Activated CD8-positive, alpha-beta memory T cell treated with anti-CD3 and anti-CD28 coated beads, Interleukin-2, amount 50 U/mL, for 1 hour (primary cell): Measurements from ENCODE around the gene GLCCI1.

ENCODE experiments used
- DNase-seq: peaks from one replicate; pipeline ENCODE4 v3.0.0-alpha.2; 2020; ENCODE audit errors: extremely low read depth

The GLCCI1 gene

DNA sequence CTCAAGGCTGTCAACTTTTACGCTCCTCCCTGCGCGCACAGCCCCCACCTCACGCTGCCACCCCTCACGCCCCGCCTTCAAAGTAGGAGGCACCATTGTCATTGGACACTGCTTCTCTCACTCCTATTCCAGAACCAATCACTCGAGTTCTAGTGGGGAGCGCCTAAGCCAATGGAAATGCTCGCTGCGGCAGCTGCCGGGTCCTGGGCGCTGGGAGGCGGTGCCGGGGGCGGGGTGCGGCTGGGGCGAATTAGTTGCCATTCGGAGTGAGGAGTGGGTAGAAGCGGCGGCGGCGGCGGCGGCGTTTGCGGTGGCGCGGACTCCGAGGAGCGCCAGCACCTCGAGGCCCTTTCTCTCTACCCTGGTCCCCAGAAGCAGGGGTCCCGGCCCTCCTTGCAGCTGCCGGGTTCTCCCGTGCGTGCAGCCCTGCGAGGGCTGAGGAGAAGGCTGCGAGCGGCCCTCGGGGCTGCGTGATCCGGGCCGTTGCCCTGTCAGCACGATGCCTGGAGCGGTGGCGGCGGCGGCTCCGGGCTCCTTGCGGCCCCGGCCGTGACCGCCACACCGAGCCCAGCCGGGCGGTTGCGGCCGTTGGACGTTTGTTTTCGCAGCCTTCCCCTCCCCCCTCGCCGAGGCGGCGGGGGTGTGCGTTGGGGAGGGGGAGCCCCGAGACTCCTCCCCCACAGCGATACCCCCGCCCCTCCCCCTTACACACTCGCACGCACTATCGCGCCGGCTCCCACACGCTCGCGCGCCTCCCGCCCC is at the start of gene GLCCI1:
GLCCI1 (plus strand) TSS at position 253 of the 762 bp plus-strand sequence. CDS start 555 bp downstream, outside the sequence.
- DNase-seq, result peak; percentile 92

DNA sequence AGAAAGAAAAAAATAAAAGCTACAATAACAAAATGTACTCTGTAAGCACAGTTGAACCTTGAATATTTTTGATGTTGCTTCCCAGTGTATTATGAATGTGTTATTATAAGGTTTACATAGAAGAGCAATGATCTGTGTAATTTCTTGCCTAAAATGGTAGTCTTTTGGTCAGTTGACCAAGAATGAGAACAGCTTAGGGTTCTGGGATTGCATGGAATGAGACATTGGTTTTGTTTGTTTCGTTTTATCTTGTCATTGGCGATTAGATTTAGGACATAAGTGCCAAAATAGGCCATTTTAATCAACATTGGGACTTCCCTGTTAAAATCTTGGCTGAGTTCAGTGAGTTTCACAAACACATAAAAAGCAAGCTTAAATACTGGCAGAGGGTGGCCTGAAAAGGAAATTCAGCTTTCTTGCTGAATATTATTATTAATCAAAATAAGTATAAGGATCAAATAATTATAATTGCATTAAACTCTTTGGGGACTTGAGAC is 49.1 kb upstream of the GLCCI1 start:
- DNase-seq, result no peak

GRCh38 chr7:7920056-7920455 is 48.5 kb upstream of the GLCCI1 start:
- DNase-seq, result no peak

GRCh38 chr7:7920481-7920880 is 48.1 kb upstream of the GLCCI1 start:
- no peak for DNase-seq

GRCh38 chr7:7921830-7922229 is 46.8 kb upstream of the GLCCI1 start:
- DNase-seq, result no peak

DNA sequence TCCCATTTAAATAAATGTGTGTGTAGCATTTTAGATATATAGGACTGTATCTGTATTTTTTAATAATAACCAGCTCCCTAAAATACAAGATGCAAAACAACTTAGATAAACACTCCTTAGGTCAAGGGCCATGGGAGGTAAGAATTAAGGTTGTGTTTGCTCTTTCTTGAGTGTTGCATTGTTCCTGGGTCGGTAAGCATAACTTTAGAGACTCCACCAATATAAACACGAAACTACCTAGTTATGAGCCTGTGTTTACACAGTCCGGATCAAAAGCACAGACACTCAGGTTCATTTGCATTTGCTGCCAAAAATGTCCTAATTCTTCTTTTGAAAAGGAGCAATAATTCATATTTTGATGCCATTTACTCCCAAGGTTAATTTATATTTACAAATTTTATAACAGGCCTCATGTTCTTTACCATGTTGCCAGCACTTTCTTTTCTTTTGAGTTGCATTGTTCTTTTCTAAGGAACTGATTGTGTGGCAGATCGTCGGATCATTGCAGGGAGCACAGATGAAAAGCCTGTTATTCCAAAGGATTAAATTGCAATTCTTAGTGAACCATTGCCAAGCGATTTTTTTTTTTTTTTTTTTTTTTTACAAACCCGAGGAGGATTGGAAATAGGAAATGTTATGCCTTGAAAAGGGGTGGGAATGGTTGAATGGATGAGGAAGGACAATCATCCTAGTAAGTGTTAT is 45.8 kb upstream of the GLCCI1 start:
- no peak for DNase-seq

DNA sequence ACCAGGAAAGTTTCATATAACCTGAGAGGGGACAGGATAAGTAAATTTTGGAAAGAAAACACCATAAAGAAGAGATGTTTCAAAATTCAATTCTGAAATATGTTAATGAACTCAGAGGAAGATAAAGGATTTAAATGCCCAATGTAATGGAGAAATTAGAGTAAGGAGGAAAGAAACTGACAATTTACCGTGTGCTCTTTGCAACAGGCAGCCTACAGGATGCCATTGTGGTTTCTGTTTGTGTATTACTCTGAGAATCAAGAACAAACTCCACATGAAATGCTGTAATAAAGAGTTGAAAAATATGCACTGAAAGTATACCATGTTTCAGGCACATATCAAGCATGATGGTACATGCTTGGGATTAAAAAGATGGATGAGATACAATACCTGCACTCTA is 44.8 kb upstream of the GLCCI1 start:
- no peak for DNase-seq

DNA sequence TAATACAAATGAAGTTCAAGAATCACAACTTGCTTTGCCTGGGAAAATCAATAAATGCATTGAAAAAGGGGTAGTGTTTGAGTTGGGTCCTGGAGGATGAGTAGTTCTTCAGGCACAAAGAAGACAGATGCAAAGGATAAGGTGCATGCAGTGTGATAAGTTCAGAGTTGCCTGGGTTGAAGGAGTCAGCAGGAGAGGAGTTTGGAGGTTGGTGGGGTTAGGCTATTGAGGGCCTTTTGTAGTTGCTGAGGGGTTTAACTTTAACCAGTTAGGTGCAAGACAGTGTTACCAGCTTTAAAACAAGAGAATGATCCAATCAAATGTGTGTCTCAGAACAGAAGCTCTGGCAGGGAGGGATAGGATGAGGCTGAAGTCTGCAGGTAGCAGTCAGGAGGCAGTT is 44.3 kb upstream of the GLCCI1 start:
- no peak for DNase-seq

- DNase-seq, result no peak
These were observed 37.0 kb upstream of the GLCCI1 start for GRCh38 chr7:7931626-7932025.

DNA sequence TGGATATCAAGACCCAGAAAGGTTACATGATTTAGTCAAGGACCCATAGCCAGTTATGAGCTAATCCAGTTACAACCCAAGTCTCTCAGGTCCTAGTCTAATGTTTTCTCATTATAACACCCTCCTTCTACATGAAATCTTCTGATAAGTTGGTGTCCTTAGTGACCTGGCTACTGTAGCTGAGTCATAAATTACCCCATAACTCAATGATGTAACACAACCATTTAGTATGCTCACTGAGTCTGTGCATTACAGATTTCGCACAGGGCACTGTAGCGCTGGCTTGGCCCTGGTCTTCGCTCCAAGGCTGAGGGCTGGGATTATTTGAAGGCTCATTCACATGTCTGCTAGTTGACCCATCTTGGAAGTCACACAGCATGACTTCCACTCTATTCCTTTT is 36.0 kb upstream of the GLCCI1 start:
- no peak for DNase-seq

GRCh38 chr7:7933915-7934526 is 34.6 kb upstream of the GLCCI1 start:
- DNase-seq, result no peak

DNA sequence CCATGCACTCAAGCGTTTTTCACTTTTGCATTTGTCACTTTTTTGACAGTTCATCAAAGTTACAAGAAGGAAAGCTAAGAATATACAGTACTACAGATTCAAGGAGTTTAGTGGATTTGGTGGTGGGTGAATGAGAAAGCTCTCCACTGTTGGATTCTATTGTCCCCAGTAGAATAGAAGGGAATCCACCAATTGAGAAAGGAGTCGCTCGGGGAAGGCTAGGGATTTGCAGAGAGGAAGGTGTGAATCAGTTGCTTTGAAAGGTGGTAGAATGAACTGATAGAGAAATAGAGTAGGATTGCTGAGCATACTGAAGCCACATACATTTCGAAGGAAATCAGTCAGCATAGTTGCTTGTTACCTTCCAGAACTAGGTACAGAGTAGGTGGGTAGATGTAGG is 33.7 kb upstream of the GLCCI1 start:
- DNase-seq, result no peak

- DNase-seq, result no peak
These were observed 30.1 kb upstream of the GLCCI1 start for GRCh38 chr7:7938471-7938870.

- DNase-seq, result no peak
These were observed 24.6 kb upstream of the GLCCI1 start for GRCh38 chr7:7943951-7944350.

DNA sequence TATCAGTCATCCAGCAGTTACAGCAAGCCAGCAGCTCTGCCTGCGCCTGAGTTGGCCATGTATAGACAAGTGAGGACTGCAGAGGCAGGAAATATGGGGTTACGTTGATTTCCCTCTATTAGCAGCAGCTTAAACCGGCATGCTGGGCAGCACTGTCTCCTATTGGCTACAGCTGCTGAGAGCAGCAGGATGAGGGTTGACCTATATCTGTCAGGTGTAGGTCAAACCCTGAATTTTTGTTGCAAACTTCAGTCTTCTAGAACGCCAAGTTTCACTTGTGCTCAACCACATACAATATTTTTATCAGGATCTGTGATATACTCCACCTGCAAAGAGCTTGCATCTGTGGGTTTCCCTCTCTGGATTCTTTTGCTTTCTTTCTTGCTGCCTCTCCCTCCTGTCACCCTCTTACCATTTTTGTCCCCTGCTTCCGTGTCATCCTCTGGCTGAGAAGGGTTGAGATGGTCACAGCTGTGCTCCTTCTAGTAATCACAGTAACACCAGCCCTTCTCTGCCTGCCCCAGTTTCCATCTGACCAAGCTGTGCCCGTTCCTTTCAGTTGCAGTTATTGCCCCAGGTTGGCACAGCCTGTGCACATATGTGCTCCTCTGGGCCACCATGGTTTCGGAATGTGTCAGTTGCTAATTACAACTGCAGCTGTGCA is 23.8 kb upstream of the GLCCI1 start:
- DNase-seq, result no peak

GRCh38 chr7:7946486-7946885 is 22.1 kb upstream of the GLCCI1 start:
- DNase-seq, result no peak

DNA sequence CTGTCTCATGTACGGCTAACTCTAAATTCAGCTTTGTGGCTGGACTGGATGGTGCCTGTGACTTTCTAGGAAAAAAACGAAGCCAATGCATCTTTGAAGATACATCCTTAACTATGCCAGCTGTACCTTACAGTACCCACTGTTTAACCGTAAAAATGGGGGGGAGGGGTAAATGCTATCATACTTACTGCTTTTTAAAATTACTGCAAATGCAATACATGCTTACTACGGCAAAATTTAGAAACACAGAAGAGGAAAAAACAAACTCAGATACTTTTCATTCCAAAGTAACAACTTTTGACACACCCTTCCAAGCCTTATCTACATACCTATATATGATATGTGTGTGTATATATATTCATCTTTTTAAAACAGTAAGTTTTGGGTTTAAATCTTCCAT is 20.4 kb upstream of the GLCCI1 start:
- no peak for DNase-seq

GRCh38 chr7:7953806-7954205 is 14.8 kb upstream of the GLCCI1 start:
- no peak for DNase-seq

- no peak for DNase-seq
These were observed 12.0 kb upstream of the GLCCI1 start for GRCh38 chr7:7956531-7957128.

- no peak for DNase-seq
These were observed 11.1 kb upstream of the GLCCI1 start for GRCh38 chr7:7957513-7957912.

- DNase-seq, result no peak
These were observed 8.5 kb upstream of the GLCCI1 start for GRCh38 chr7:7959979-7960670.
